Lung (tissue), 12 donors: Measurements from ENCODE around the gene NOTCH2. TPM values are rescaled to one million over a fixed set of nuclear protein-coding genes. Genes with fewer than 3 reads are reported as not detected.

Experiments used
- ATAC-seq: fragments of 200-7000 bp; cut with Tn5 transposase; one replicate; pipeline ENCODE4 v1.9.1; 2020; ENCODE audit warnings: moderate number of reproducible peaks; ENCODE audit not compliant: insufficient read depth, low FRiP score
- DNase-seq, 3 donors: peaks; one replicate each; pipeline ENCODE4 v3.0.0-alpha.2; 2013 to 2017
- H3K27ac ChIP-seq, 2 donors: one replicate each; pipeline ENCODE4 v1.5.1; 2013; ENCODE audit warnings: mild to moderate bottlenecking in 2 of 2, moderate library complexity in 2 of 2, control low read depth in 1 of 2, inconsistent platforms in 1 of 2, low read depth in 1 of 2, low read length in 1 of 2
- H3K27me3 ChIP-seq, 3 donors: one replicate each; pipeline ENCODE4 v1.5.1; 2013; ENCODE audit warnings: low read length in 2 of 3; ENCODE audit not compliant: control insufficient read depth in 3 of 3, insufficient read depth in 3 of 3
- H3K36me3 ChIP-seq, 4 donors: one replicate each; pipeline ENCODE4 v1.5.1; 2013; ENCODE audit warnings: low read length in 4 of 4, mild to moderate bottlenecking in 1 of 4, moderate library complexity in 1 of 4; ENCODE audit not compliant: control insufficient read depth in 4 of 4, insufficient read depth in 4 of 4
- H3K4me1 ChIP-seq, 5 donors: one replicate each; pipeline ENCODE4 v1.5.1; 2013; ENCODE audit warnings: low read length in 5 of 5, mild to moderate bottlenecking in 2 of 5, moderate library complexity in 1 of 5; ENCODE audit not compliant: control insufficient read depth in 5 of 5, insufficient read depth in 5 of 5
- H3K4me3 ChIP-seq: one replicate; pipeline ENCODE4 v1.5.1; 2013; ENCODE audit warnings: mild to moderate bottlenecking, control low read depth, moderate library complexity
- H3K9ac ChIP-seq, 2 donors: one replicate each; pipeline ENCODE4 v1.5.1; 2013; ENCODE audit warnings: low read length in 2 of 2, control low read depth in 1 of 2; ENCODE audit not compliant: insufficient read depth in 1 of 2
- H3K9me3 ChIP-seq, 4 donors: one replicate each; pipeline ENCODE4 v1.5.1; 2013; ENCODE audit warnings: low read length in 3 of 4, mild to moderate bottlenecking in 1 of 4, moderate library complexity in 1 of 4; ENCODE audit not compliant: control insufficient read depth in 4 of 4, insufficient read depth in 3 of 4
- CTCF ChIP-seq: IDR thresholded peaks from 2 replicates; pipeline ENCODE4 v1.5.1; 2012; ENCODE audit warnings: mild to moderate bottlenecking; ENCODE audit errors: control extremely low read depth, extremely low read depth
- WGBS, 2 donors: extraction: QIAGEN DNeasy Blood & Tissue Kit; methylation state at CpG; one replicate each; pipeline ENCODE4 v1.1.7; 2013; 5-methylcytosine and 5-hydroxymethylcytosine counted together
- polyA plus RNA-seq, 2 donors: library from polyadenylated mRNA; stranded (reverse); fragments of 200-250 nt; gene quantifications; one replicate each; pipeline ENCODE4 v1.2.1, GENCODE V29; 2013
- total RNA-seq, 2 donors: library from RNA; depleted of rRNA in 1 of 2; stranded (reverse); fragments of >200 nt in 1 of 2; gene quantifications; one replicate each; pipeline ENCODE4 v1.2.1, GENCODE V29; 2014 to 2021
- donor health status: control.
- donor health status: control.
- donor health status: Bipolar disorder and iron deficiency.
- donor health status: healthy.
- donor health status: DM: yes; HTN: yes; CAD: no.

NOTCH2 gene
- total and polyA plus RNA-seq, 4 donors, result 6.8 to 179 (median 80.3) TPM

GRCh38 chr1:119920104-119920968 is 149.1 kb downstream of the NOTCH2 start:
- Histone ChIP-seq H3K4me3 (no peak overlapping the region), H3K27me3 (no peaks in the 10 kb centered on the region), H3K9ac (no peak overlapping the region), H3K36me3 (peaks cover 42 to 77% (median 61%) of the 10 kb centered on the region in 4 donors), H3K9me3 (peaks cover 0 to 2% (median 0%) of the 10 kb centered on the region in 4 donors), H3K27ac (no peak overlapping the region), H3K4me1 (no peaks in the 10 kb centered on the region)
- no peak for TF ChIP-seq CTCF
- 84 to 88% methylated on average over 8 of the region's 8 CpGs for WGBS, 2 donors
- DNase-seq, result no peak
- no peak for ATAC-seq

DNA sequence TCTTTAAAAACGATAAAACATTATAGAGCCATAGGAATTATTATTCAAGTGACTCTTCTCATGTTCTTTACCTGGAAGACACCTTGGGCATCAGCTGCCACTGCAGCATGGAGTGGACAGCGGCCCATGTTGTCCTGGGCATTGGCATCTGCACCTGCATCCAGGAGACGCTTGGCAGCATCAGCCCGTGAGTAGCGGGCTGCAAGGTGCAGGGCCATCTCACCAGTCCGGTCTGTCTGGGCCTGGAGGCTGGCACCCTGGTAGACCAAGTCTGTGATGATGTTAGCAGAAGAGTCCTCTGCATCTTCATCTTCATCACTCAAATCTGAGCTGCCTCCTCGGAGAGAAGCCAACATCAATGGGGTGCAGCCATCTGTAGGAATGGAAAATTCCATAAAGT is 150.2 kb downstream of the NOTCH2 start:
- DNase-seq, result no peak

GRCh38 chr1:119918301-119918700 is 151.2 kb downstream of the NOTCH2 start:
- no peak for TF ChIP-seq CTCF
- DNase-seq, result no peak
- no peak for ATAC-seq
- H3K9ac ChIP-seq, result no peak overlapping the region
- H3K9me3 ChIP-seq, result no peaks in the 10 kb centered on the region
- H3K4me3 ChIP-seq, result no peak overlapping the region
- H3K36me3 ChIP-seq, result peaks cover 37 to 80% (median 55%) of the 10 kb centered on the region in 4 donors
- WGBS, 2 donors, result 92 to 97% methylated on average over 7 of the region's 7 CpGs
- H3K4me1 ChIP-seq, result no peaks in the 10 kb centered on the region
- no peak overlapping the region for H3K27ac ChIP-seq
- no peaks in the 10 kb centered on the region for H3K27me3 ChIP-seq

More for the DNA sequence above, 150.2 kb downstream of the NOTCH2 start:
- ATAC-seq, result no peak
- no peak for TF ChIP-seq CTCF
- H3K27ac ChIP-seq, result no peak overlapping the region
- no peak overlapping the region for H3K4me3 ChIP-seq
- H3K9ac ChIP-seq, result no peak overlapping the region
- no peaks in the 10 kb centered on the region for H3K4me1 ChIP-seq
- WGBS, 2 donors, result 92 to 94% methylated on average over 7 of the region's 7 CpGs
- peaks cover 40 to 80% (median 60%) of the 10 kb centered on the region in 4 donors for H3K36me3 ChIP-seq
- no peaks in the 10 kb centered on the region for H3K9me3 ChIP-seq
- no peaks in the 10 kb centered on the region for H3K27me3 ChIP-seq
